Stimulated activated effector memory CD8-positive, alpha-beta T cell treated with anti-CD3 and anti-CD28 coated beads, Interleukin-12 subunit alpha, Interleukin-12 subunit beta, amount 100 ng/mL, for 72 hours (primary cell): Measurements from ENCODE around the gene ONECUT3.

Experiments used
- ATAC-seq: fragments of 150-1000 bp; cut with Tn5 transposase; 2 replicates; pipeline ENCODE4 v1.10.0; 2021
- DNase-seq, 2 donors: peaks; one replicate each; pipeline ENCODE4 v3.0.0; 2021 to 2022; ENCODE audit warnings: low spot score in 2 of 2
- H3K27ac Mint-ChIP-seq: one replicate; pipeline ENCODE4 v1.8.0; 2022; ENCODE audit warnings: mild to moderate bottlenecking, mixed read lengths
- H3K36me3 Mint-ChIP-seq: one replicate; pipeline ENCODE4 v1.8.0; 2022; ENCODE audit warnings: mild to moderate bottlenecking, mixed read lengths
- H3K4me1 Mint-ChIP-seq: one replicate; pipeline ENCODE4 v1.8.0; 2022; ENCODE audit warnings: mixed read lengths
- H3K4me3 Mint-ChIP-seq: one replicate; pipeline ENCODE4 v1.8.0; 2022; ENCODE audit warnings: mild to moderate bottlenecking, mixed read lengths
- H3K9me3 Mint-ChIP-seq: one replicate; pipeline ENCODE4 v1.8.0; 2022; ENCODE audit warnings: mixed read lengths

Gene ONECUT3

DNA sequence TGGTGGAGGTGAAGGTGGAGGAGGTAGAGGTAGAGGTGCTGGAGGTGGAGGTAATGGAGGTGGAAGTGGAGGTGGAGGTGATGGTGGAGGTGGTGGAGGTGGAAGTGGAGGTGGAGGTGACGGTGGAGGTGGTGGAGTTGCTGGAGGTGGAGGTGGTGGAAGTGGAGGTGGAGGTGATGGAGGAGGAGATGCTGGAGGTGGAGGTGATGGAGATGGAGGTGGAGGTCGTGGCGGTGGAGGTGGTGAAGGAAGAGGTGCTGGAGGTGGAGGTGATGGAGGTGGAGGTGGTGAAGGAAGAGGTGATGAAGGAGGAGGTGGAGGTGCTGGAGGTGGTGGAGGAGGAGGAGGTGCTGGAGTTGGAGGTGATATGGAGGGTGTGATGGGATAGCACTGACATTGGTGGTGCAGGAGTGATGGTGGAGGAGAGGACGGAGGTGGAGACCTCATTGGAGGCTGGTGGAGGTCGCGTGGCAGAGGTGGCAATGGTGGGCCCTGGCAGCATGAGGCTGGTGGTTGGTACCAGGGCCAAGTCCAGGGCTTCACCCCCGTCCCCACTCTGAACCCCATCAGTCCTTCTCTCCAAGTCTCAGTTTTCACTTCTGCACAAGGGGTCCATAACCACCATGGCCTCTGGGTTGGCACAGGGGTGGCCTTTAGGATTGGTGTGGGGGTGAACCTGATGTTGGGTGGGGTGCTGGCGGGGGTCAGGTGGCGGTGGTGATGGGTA lies 15.8 kb downstream of the ONECUT3 start:
- peaks cover 6% of the 10 kb centered on the region for H3K4me1 Mint-ChIP-seq
- H3K36me3 Mint-ChIP-seq: no peaks in the 10 kb centered on the region
- H3K4me3 Mint-ChIP-seq: no peak overlapping the region
- DNase-seq: no peak
- no peak overlapping the region for H3K27ac Mint-ChIP-seq
- no peak for ATAC-seq
- H3K9me3 Mint-ChIP-seq: peaks cover 10% of the 10 kb centered on the region

DNA sequence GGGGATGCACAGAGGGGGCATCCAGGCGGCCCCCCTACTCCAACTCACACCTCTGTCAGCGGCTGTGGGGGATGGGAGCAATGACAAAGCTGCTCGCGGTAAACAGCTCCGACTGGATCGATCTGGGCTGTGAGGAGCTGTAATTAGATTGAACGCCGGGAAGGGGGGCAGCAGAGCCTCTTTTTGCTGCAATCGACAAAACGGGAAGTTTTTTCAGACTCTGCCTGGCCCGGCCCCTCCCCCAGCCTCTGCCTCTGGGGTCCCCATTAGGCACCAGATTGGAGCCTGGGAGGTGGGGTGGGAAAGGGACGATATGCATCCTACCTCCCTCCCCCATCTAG lies 16.3 kb downstream of the ONECUT3 start:
- Mint-ChIP-seq H3K27ac (no peak overlapping the region), H3K36me3 (no peaks in the 10 kb centered on the region), H3K4me3 (no peak overlapping the region), H3K4me1 (peaks cover 6% of the 10 kb centered on the region), H3K9me3 (peaks cover 10% of the 10 kb centered on the region)
- DNase-seq (no peak), ATAC-seq (no peak)

DNA sequence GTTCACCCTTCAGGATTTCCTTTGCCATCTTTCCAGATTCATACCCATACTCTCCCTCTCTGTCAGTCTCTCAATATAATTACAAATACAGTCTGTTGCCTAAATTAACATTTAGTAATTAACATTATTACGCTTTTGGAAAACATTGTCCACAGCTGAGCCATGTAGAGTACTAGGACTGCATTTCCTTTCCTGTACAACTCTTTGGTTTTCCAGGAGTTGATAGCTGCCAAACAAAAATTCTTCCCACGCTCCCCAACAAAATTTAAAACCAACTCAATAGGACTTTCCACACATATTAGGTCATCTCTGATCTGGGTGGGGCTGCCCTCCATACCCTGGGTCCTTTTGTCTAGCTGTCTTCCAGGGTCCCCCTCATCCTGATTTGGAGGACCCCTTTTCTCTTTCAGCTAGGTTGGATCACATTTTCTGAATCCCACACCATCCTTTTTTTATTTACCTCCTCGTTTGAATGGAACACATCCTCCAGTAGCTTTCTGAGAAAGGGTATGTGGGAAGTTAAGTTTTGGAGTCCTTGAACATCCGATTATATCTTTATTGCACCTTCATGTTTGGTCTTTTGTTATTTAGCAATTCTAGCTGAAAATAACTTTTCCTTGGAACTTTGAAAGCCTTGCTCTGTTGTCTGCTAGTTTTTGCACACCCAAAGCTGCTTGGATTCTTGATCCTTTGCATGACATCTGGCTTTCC lies 17.7 kb downstream of the ONECUT3 start:
- H3K4me1 Mint-ChIP-seq: peaks cover 6% of the 10 kb centered on the region
- DNase-seq: no peak
- no peak overlapping the region for H3K27ac Mint-ChIP-seq
- no peaks in the 10 kb centered on the region for H3K36me3 Mint-ChIP-seq
- no peak for ATAC-seq
- H3K9me3 Mint-ChIP-seq: peaks cover 10% of the 10 kb centered on the region
- H3K4me3 Mint-ChIP-seq: no peak overlapping the region

DNA sequence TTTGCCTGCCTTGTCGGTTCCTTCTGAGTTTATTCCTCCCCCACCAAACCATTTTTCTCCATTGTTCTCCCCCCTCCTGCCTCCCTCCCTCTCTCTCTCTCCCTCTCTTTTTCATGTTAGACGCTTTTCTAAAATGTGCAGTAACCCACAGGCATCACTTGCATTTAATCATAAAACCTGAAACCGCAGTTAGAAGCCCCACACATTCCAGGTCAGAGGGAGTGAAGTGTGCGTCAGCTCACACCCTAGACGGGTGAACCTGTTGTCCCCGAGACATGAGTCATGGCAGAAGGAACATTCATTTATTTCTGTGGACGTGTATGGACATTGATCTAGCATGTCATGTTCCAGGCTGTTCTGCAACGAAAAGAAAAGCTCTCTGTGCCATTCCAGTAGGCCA lies 19.9 kb downstream of the ONECUT3 start:
- DNase-seq: no peak
- H3K4me3 Mint-ChIP-seq: no peak overlapping the region
- no peaks in the 10 kb centered on the region for H3K36me3 Mint-ChIP-seq
- no peak for ATAC-seq
- H3K9me3 Mint-ChIP-seq: peaks cover 10% of the 10 kb centered on the region
- peaks cover 8% of the 10 kb centered on the region for H3K4me1 Mint-ChIP-seq
- no peak overlapping the region for H3K27ac Mint-ChIP-seq

DNA sequence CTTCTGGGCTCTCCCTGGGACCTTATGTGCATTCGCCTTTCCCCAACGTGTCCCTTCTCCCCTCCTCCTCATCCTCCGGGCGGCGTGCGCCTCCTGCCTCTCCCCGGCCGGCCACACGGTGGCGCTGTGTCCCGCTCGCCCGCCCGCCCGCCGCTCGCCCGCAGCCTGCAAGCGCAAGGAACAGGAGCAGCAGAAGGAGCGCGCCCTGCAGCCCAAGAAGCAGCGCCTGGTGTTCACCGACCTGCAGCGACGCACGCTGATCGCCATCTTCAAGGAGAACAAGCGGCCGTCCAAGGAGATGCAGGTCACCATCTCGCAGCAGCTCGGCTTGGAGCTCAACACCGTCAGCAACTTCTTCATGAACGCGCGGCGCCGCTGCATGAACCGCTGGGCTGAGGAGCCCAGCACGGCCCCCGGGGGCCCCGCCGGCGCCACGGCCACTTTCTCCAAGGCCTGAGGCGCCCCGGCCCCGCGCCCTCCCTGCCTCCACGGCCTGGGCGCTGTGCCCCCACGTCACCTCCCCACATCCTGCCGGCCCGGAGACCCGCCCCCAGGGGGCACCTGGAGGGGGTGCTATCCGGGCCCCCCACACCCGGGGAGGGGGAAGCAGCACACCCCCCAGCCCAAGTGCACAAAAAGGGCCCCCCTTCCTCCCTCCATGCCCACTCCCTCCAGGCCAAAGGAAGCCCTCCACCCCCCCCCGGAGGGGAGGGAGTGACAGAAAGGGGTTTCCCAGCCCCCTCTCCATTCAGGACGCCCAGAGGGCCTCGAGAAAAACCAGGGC lies 21.9 kb downstream of the ONECUT3 start:
- H3K36me3 Mint-ChIP-seq: no peaks in the 10 kb centered on the region
- no peak overlapping the region for H3K27ac Mint-ChIP-seq
- no peak overlapping the region for H3K4me3 Mint-ChIP-seq
- peaks cover 10% of the 10 kb centered on the region for H3K9me3 Mint-ChIP-seq
- ATAC-seq: no peak
- H3K4me1 Mint-ChIP-seq: peaks cover 8% of the 10 kb centered on the region
- no peak for DNase-seq

DNA sequence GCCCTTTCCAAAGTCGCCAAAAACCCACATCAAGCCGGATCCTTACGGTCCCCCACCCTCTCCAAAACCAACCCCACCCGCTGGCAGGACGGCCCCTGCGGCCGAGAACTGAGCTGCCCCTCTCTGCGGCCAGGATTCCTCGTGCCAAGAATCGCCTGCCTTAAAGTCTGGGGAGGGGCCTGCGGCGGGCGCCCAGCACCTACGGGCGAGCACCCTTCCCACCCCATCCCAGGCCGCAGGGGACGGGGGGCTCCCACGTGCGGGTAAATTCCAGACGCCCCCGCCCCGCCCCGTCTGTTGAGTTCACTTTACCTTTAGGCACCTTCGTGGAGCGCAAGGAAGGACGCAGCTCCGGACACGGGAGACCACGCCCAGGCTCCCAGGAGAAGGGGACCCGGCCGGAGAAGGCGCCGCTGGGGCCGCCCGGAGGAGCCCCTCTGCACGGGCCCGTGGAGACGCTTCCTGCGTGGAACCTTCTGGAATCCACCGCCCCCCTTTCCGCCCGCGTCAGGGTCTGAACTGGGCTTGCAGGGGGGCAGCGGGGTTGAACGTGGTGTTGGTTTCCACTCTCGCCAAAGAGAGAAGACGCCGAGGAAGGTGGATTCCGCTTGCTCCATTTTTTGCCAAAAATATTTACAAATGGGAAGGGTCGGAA lies 22.8 kb downstream of the ONECUT3 start:
- no peak for ATAC-seq
- Mint-ChIP-seq H3K27ac (no peak overlapping the region), H3K9me3 (peaks cover 2% of the 10 kb centered on the region), H3K36me3 (no peaks in the 10 kb centered on the region), H3K4me1 (peaks cover 8% of the 10 kb centered on the region), H3K4me3 (no peak overlapping the region)
- no peak for DNase-seq

DNA sequence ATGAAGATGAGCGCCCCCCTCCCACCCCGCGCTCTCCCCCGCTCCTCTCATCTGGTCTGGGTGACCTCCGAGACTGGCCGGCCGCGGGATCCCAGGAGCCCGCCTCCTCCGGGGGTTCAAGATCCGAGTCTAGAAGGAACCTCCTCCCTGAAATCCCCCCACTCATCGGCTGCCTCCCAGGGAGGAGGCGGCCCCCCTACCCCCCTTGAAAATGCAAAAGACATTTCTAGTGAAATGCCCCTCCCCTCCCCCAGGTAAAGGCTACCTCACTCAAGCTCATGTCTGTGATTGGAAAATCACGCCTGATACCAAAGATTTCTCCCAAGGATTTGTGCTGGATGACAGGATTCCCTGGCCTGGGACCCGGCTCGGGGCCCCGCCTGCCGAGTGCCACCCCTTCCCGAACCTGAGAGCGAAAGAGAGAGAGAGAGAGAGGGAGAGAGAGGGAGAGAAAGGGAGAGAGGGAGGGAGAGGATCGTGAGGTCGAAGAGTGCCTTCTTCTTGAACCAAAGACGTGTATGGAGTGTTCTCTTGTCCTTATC lies 23.4 kb downstream of the ONECUT3 start:
- Mint-ChIP-seq H3K36me3 (no peaks in the 10 kb centered on the region), H3K27ac (no peak overlapping the region)
- ATAC-seq: no peak

DNA sequence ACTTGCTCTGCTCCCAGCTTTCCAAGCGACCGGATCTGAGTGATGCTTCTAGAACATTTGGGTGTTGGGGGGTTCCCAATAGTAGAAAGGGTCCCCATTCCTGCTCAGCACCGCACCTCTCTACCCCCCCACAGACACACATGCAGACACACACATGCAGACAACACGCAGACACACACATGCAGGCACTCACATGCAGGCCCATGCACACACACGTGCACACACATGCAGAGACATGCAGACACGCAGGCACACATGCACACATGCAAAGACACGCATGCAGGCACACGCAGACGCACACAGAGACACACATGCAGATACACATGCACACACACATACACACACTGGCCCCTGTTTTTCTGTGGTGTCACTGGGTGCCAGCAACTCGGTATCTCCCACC lies 23.8 kb downstream of the ONECUT3 start:
- no peaks in the 10 kb centered on the region for H3K36me3 Mint-ChIP-seq
- H3K4me1 Mint-ChIP-seq: peaks cover 8% of the 10 kb centered on the region
- no peaks in the 10 kb centered on the region for H3K9me3 Mint-ChIP-seq
- H3K27ac Mint-ChIP-seq: no peak overlapping the region
- ATAC-seq (no peak), DNase-seq (no peak)
- no peak overlapping the region for H3K4me3 Mint-ChIP-seq

More for the DNA sequence above, 23.4 kb downstream of the ONECUT3 start:
- no peak for DNase-seq
- no peak overlapping the region for H3K4me3 Mint-ChIP-seq
- no peaks in the 10 kb centered on the region for H3K9me3 Mint-ChIP-seq
- peaks cover 8% of the 10 kb centered on the region for H3K4me1 Mint-ChIP-seq

DNA sequence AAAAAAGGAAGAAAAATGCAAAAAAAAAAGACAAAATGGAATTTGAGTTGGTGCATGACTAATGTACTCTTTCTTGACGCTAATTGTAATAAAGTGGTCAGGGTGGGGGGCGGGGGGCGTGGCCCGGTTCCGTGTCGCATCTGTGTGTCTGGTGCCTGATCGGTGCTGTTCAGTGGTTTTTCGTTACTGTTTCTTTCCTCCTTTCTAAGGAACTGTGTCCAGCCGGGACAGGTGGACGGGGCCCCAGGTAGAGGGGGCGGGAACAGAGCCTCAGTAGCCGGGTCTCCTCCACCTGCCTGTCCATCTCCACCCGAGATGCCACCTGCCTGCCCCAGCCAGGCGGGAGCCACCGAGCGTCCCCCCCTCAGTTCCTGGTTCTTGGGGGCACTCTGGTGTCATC lies 26.3 kb downstream of the ONECUT3 start:
- no peak overlapping the region for H3K4me3 Mint-ChIP-seq
- no peak overlapping the region for H3K27ac Mint-ChIP-seq
- H3K4me1 Mint-ChIP-seq: peaks cover 8% of the 10 kb centered on the region
- ATAC-seq: no peak
- H3K36me3 Mint-ChIP-seq: no peaks in the 10 kb centered on the region
- DNase-seq: no peak
- H3K9me3 Mint-ChIP-seq: no peaks in the 10 kb centered on the region

DNA sequence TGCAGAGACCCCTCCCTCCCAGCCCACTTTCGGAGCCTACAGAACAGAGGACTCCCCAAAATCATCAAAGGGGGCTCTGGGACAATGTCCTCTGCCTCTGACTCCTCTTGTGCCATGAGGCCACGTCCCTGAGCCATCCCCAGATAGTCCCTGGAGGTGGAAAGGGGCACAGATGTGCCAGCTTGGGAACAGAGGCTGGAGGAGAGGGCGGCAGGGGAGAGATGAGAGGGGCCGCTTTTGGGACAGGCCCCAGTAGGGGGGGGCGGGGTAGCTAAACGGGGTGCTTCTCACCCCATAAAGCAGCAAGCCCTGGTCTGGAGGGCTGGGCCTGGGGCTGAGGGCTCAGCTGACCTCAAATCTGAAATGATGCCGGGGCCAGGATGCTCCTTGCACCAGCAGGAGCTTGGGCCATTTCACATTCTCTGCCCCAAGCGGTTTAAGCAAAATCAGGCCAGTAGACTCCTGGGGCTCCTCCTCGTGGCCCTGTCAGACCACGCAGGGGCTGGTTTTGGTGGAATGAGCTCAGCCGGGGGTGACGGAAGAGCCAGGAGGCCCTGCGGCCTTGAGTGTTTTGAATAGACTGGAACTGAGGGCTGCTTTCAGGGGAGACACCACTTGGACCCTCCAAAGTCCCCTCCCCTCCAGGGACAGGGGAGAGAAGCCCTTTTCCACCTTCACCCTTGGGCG lies 27.1 kb downstream of the ONECUT3 start:
- peaks cover 8% of the 10 kb centered on the region for H3K4me1 Mint-ChIP-seq
- H3K9me3 Mint-ChIP-seq: no peaks in the 10 kb centered on the region
- no peaks in the 10 kb centered on the region for H3K36me3 Mint-ChIP-seq
- no peak overlapping the region for H3K4me3 Mint-ChIP-seq
- ATAC-seq: peak; percentile 36
- H3K27ac Mint-ChIP-seq: no peak overlapping the region
- DNase-seq: no peak

DNA sequence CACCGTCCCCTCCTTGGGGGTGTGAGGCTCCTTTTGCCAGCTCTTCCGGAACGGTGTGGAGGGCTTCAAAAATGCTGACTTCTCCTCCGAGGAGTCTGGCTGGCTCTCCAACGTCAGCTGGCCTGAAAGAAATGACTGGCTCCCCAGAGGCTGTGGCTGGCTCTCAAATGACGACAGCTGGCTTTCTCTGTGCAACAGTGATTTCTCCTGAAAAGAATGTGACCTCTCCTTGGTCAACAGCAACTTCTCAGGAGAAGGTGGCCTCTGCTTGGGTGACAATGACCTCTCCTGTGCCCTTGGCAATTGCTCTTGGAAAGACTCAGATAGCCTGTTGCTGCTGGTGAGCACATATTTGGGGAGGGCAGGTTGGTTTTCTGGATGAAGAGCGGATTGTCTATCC lies 29.2 kb downstream of the ONECUT3 start:
- H3K27ac Mint-ChIP-seq: no peak overlapping the region
- no peaks in the 10 kb centered on the region for H3K9me3 Mint-ChIP-seq
- no peaks in the 10 kb centered on the region for H3K36me3 Mint-ChIP-seq
- H3K4me3 Mint-ChIP-seq: no peak overlapping the region
- ATAC-seq (no peak), DNase-seq (no peak)
- no peaks in the 10 kb centered on the region for H3K4me1 Mint-ChIP-seq

DNA sequence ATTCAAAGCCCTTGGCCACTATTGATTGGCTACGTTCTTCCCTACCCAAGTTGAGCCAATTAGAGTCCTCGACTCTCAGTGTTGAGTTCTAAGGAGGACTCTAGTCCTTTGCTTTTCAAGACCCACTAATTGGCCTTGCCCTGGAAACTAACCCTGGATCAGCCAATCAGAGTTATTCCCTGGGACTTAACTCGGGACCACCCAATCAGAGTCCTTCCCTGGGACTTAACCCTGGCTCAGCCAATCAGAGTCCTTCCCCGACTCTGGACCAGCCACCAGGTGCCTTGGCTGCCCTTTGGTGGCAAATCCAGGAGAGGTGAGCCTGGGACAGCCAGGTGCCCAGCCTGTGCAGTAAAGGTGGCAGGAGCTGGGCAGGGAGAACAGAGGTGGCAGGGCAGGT lies 30.0 kb downstream of the ONECUT3 start:
- H3K9me3 Mint-ChIP-seq: no peaks in the 10 kb centered on the region
- no peak overlapping the region for H3K4me3 Mint-ChIP-seq
- H3K4me1 Mint-ChIP-seq: no peaks in the 10 kb centered on the region
- DNase-seq (no peak), ATAC-seq (no peak)
- H3K27ac Mint-ChIP-seq: no peak overlapping the region
- no peaks in the 10 kb centered on the region for H3K36me3 Mint-ChIP-seq

DNA sequence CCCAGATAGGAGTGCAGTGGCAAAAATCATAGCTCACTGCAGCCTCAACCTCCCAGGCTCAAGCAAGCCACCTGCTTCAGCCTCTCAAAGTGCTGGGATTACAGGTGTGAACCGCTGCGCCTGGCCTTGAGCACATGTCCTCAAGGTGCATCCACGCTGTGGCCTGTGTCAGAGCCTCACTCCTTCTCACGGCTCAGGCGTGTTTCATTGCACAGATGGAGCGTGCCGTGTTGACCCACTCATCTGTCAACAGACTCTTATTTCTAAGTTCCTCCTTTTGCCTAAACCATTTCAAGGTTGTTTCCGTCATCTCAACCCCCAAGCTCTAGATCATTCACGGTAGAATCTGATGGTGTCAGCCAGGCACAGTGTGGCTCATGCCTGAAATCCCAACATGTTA lies 30.6 kb downstream of the ONECUT3 start:
- no peaks in the 10 kb centered on the region for H3K36me3 Mint-ChIP-seq
- DNase-seq (no peak), ATAC-seq (no peak)
- no peaks in the 10 kb centered on the region for H3K9me3 Mint-ChIP-seq
- no peaks in the 10 kb centered on the region for H3K4me1 Mint-ChIP-seq
- H3K4me3 Mint-ChIP-seq: no peak overlapping the region
- no peak overlapping the region for H3K27ac Mint-ChIP-seq

DNA sequence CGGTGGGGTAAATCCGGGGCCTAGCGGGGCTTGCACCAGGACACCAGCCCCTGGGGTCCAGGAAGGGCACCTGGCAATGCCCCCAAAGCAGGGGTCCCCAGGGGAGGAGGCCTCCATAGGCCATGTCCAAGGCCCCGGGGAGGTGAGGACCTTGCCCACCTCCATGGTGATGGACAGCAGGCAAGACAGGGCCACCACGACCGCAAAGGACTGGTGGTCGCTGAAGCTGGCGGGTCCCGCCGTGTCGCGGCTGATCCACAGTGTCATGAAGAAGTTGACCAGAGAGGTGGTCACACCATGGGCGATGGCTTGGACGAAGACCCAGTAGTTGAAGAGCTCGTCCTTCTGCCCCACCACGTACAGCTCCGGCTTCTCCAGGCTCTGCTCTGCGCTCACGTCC lies 32.0 kb downstream of the ONECUT3 start:
- no peak overlapping the region for H3K4me3 Mint-ChIP-seq
- H3K27ac Mint-ChIP-seq: no peak overlapping the region
- no peaks in the 10 kb centered on the region for H3K36me3 Mint-ChIP-seq
- H3K9me3 Mint-ChIP-seq: no peaks in the 10 kb centered on the region
- DNase-seq: no peak
- ATAC-seq: no peak
- no peaks in the 10 kb centered on the region for H3K4me1 Mint-ChIP-seq

DNA sequence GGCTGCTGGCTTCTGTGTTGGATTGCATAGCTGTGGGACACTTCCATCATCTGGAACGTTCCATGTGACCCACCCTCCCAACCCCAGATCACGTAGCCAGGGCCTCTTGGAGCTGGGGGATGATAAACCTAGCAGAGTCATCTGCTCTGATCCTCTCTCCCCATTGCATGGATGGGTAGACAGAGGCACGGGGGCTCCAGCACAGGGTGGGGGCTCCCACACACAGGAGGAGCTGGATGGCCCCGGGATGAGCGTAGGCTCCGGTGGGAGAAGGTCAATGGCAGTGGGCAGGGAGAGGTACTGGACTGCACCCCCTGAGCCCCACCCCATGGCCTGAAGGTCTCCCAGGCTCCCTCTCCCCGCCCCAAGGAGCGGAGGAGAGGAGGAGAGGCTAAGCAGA lies 33.4 kb downstream of the ONECUT3 start:
- ATAC-seq (no peak), DNase-seq (no peak)
- Mint-ChIP-seq H3K9me3 (no peaks in the 10 kb centered on the region), H3K36me3 (no peaks in the 10 kb centered on the region), H3K4me1 (no peaks in the 10 kb centered on the region), H3K4me3 (no peak overlapping the region), H3K27ac (no peak overlapping the region)
